ENCODE measurements around the gene SLF2. TPM values are rescaled to one million over a fixed set of nuclear protein-coding genes. Genes with fewer than 3 reads are reported as not detected.

SLF2 gene
- total RNA-seq, 1 experiment from 2014 or later = 14.3 TPM

GRCh38 chr10:100866575-100867098 lies 46.1 kb upstream of the SLF2 start:
- DNase-seq (ENCODE audit: low spot score) = peak; percentile 69
- POLR2A ChIA-PET = interaction anchor here (0.6 kb wide), 1 partner anchor 56 kb away, joined by 4 read pairs; no protein-coding TSS in a partner anchor
- CTCF ChIA-PET = interaction anchor here (0.8 to 5.6 kb wide), 13 partner anchors 10 to 348 kb away, joined by 3 to 34 read pairs (median 5); no protein-coding TSS in a partner anchor
- peak; percentile 92 for ATAC-seq
- H3K9me3 Mint-ChIP-seq = no peaks in the 10 kb centered on the region
- H3K4me3 Mint-ChIP-seq = peak overlapping the region; percentile 62
- no peaks in the 10 kb centered on the region for H3K36me3 Mint-ChIP-seq
- TF ChIP-seq HMGA2 (CRISPR knock-in tag; IDR thresholded peaks at IDR 0.05) (no peak), NFATC4 (CRISPR knock-in tag; IDR thresholded peaks at IDR 0.05) (no peak), MLX (CRISPR knock-in tag; IDR thresholded peaks at IDR 0.05) (no peak), AFF4 (CRISPR knock-in tag; IDR thresholded peaks at IDR 0.05; ENCODE audit: borderline replicate concordance) (no peak), ZNF532 (CRISPR knock-in tag; IDR thresholded peaks at IDR 0.05; ENCODE audit: borderline replicate concordance) (no peak), TEAD4 (CRISPR knock-in tag; IDR thresholded peaks at IDR 0.05) (no peak), PRRX2 (CRISPR knock-in tag; IDR thresholded peaks at IDR 0.05) (no peak), NR2C2 (CRISPR knock-in tag; IDR thresholded peaks at IDR 0.05) (no peak), ERG (CRISPR knock-in tag; IDR thresholded peaks at IDR 0.05) (no peak), ZNF219 (CRISPR knock-in tag; IDR thresholded peaks at IDR 0.05; ENCODE audit: borderline replicate concordance) (no peak), GTF2I (CRISPR knock-in tag; conservative IDR thresholded peaks at IDR 0.05) (no peak), ATF6 (CRISPR knock-in tag; IDR thresholded peaks at IDR 0.05) (no peak), HMGXB4 (CRISPR knock-in tag; IDR thresholded peaks at IDR 0.05) (no peak), JAZF1 (CRISPR knock-in tag; IDR thresholded peaks at IDR 0.05) (no peak), USF1 (CRISPR knock-in tag; IDR thresholded peaks at IDR 0.05) (no peak), ATF2 (CRISPR knock-in tag; IDR thresholded peaks at IDR 0.05; ENCODE audit: borderline replicate concordance, low read depth) (no peak), ETV6 (CRISPR knock-in tag; IDR thresholded peaks at IDR 0.05) (no peak), CREB1 (CRISPR knock-in tag; IDR thresholded peaks at IDR 0.05) (no peak)
- peaks cover 12% of the 10 kb centered on the region for H3K4me1 Mint-ChIP-seq
- H3K27me3 Mint-ChIP-seq (ENCODE audit: low read depth) = peaks cover 57% of the 10 kb centered on the region
- no peak overlapping the region for H3K27ac Mint-ChIP-seq

Data from WTC11 (cell line).